Transverse colon (tissue), 4 donors: Measurements from ENCODE around the gene TWSG1. TPM values are rescaled to one million over a fixed set of nuclear protein-coding genes. Genes with fewer than 3 reads are reported as not detected.
"Not testable (repeated sequence)": the region's sequence is repeated elsewhere in the genome, so short reads cannot be mapped to it uniquely, and the experiment has no call there.

Source experiments
- DNase-seq: peaks from one replicate; pipeline ENCODE4 v3.0.0-alpha.2; 2019
- H3K27ac ChIP-seq, 4 donors: fragments of 200-600 bp; sonication (generic); 2 replicates each; pipeline ENCODE4 v1.5.1; 2016 to 2018; ENCODE audit warnings: inconsistent platforms in 4 of 4
- H3K27me3 ChIP-seq: fragments of 200-600 bp; sonication (generic); 2 replicates; pipeline ENCODE4 v1.5.1; 2017; ENCODE audit warnings: inconsistent platforms
- H3K36me3 ChIP-seq, 4 donors: fragments of 200-600 bp; sonication (generic); 2 replicates each; pipeline ENCODE4 v1.5.1; 2017 to 2019; ENCODE audit warnings: inconsistent platforms in 4 of 4
- H3K4me1 ChIP-seq, 4 donors: fragments of 200-600 bp; sonication (generic); 2 replicates each; pipeline ENCODE4 v1.5.1; 2017 to 2020; ENCODE audit warnings: inconsistent platforms in 4 of 4
- H3K4me3 ChIP-seq, 4 donors: fragments of 200-600 bp; sonication (generic); 1 replicate in 1 of 4; 2 replicates in 3 of 4; pipeline versions ENCODE4 v1.5.1 to v1.6.1; 2017 to 2019; ENCODE audit warnings: inconsistent platforms in 4 of 4
- H3K9me3 ChIP-seq, 2 donors: fragments of 200-600 bp; sonication (generic); 2 replicates each; pipeline ENCODE4 v1.5.1; 2017 to 2019; ENCODE audit warnings: inconsistent platforms in 2 of 2
- EP300 ChIP-seq: sonication (generic); formaldehyde crosslinking; IDR thresholded peaks from one replicate; pipeline ENCODE4 v1.6.1; 2017; ENCODE audit warnings: antibody characterized with exemption, low read depth
- POLR2A ChIP-seq: fragments of 450-650 bp; IDR thresholded peaks from one replicate; pipeline ENCODE4 v1.6.1; 2016; ENCODE audit warnings: antibody characterized with exemption, mild to moderate bottlenecking, moderate library complexity
- POLR2AphosphoS5 ChIP-seq, 3 donors: sonication (generic); formaldehyde crosslinking; IDR thresholded peaks; one replicate each; pipeline ENCODE4 v1.6.1; 2016; ENCODE audit warnings: antibody characterized with exemption in 3 of 3
- WGBS, 2 donors: methylation state at CpG; one replicate each; pipeline ENCODE4 v1.1.5; 2018; ENCODE audit warnings: low coverage in 1 of 2; 5-methylcytosine and 5-hydroxymethylcytosine counted together
- in situ Hi-C, 4 donors: fragments of 200-750 bp; cut with MboI; loops; one replicate each; pipeline versions ENCODE4 v1.15.0 to v1.15.1; 2017; ENCODE audit warnings: low sequenced_read_pairs in 3 of 4, low pct_ligation_motif_present in 1 of 4, low pct_unique_long_range_greater_than_20kb in 1 of 4
- intact Hi-C: fragments of 100-400 bp; cut with DNase I; formaldehyde crosslinking; loops from one replicate; pipeline ENCODE4 v1.15.1; 2023; ENCODE audit warnings: low total_unique reads
- total RNA-seq, 4 donors: library from RNA; depleted of rRNA; stranded (reverse); fragments of >200 nt; gene quantifications; one replicate each; pipeline ENCODE4 v1.1.0, GENCODE V29; 2016
- TF ChIP-seq, protein P1 (sequence below), 5 experiments: fragments of 200-600 bp in 3 of 5; fragments of 450-650 bp in 2 of 5; sonication (generic) in 3 of 5; IDR thresholded peaks; 1 replicate in 2 of 5; 2 replicates in 3 of 5; pipeline ENCODE4 v1.5.1; 2016 to 2017; ENCODE audit warnings: antibody characterized with exemption in 5 of 5, inconsistent platforms in 3 of 5, mild to moderate bottlenecking in 2 of 5, moderate library complexity in 1 of 5

The TWSG1 gene
- total RNA-seq, 4 donors from 2014 or later, result 5.6 to 29.5 (median 26.5) TPM

DNA sequence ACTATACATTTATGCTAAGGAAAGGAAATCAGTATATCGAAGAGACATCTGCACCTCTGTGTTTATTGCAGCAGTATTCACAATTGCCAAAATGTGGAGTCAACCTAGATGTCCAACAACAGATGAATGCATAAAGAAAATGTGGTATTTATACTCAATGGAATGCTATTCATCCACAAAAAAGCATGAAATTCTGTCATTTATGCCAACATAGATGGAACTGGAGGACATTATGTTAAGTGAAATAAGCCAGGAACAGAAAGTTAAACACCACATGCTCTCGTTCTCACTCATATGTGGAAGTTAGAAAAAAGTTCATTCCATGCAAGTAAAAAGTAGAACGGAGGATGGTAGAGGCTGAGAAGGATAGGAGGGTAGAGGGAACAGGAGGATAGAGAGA lies 59.5 kb downstream of the TWSG1 start:
- no peaks in the 10 kb centered on the region for H3K36me3 ChIP-seq
- peaks cover 0 to 6% of the 10 kb centered on the region in 2 donors for H3K9me3 ChIP-seq
- TF ChIP-seq POLR2AphosphoS5 (IDR thresholded peaks at IDR 0.05), result no peak
- TF ChIP-seq, protein P1, sequence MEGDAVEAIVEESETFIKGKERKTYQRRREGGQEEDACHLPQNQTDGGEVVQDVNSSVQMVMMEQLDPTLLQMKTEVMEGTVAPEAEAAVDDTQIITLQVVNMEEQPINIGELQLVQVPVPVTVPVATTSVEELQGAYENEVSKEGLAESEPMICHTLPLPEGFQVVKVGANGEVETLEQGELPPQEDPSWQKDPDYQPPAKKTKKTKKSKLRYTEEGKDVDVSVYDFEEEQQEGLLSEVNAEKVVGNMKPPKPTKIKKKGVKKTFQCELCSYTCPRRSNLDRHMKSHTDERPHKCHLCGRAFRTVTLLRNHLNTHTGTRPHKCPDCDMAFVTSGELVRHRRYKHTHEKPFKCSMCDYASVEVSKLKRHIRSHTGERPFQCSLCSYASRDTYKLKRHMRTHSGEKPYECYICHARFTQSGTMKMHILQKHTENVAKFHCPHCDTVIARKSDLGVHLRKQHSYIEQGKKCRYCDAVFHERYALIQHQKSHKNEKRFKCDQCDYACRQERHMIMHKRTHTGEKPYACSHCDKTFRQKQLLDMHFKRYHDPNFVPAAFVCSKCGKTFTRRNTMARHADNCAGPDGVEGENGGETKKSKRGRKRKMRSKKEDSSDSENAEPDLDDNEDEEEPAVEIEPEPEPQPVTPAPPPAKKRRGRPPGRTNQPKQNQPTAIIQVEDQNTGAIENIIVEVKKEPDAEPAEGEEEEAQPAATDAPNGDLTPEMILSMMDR (IDR thresholded peaks at IDR 0.05), result no peak
- TF ChIP-seq EP300, result no peak
- no peak overlapping the region for H3K27ac ChIP-seq
- WGBS, 2 donors, result 91 to 92% methylated on average over 3 of the region's 3 CpGs
- DNase-seq, result no peak
- in situ Hi-C loops (no loop called here), intact Hi-C loops (no loop called here)
- no peaks in the 10 kb centered on the region for H3K4me1 ChIP-seq
- H3K27me3 ChIP-seq, result no peaks in the 10 kb centered on the region
- no peak overlapping the region for H3K4me3 ChIP-seq

DNA sequence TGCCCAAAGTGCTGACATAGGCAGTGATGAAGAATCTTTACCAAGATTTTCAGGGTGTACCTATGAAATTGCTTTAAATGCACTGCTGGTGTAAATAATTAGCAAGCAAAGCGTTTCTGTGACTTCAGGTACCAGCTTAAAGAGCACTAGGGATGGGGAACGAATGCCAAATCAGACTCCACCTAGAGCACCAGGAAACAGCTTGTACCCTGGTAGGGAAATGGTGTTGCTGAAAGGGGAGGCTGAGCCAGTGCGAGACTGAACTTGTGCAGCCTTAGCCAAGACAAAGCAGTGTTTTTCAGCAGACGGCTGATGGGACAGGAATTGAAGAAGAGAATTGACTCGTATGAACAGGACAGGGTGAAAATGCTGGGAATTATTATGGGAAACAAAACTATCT lies 65.6 kb downstream of the TWSG1 start:
- Histone ChIP-seq H3K27ac (no peak overlapping the region), H3K9me3 (no peaks in the 10 kb centered on the region), H3K4me3 (no peak overlapping the region), H3K27me3 (no peaks in the 10 kb centered on the region), H3K36me3 (no peaks in the 10 kb centered on the region), H3K4me1 (no peaks in the 10 kb centered on the region)
- intact Hi-C loops, result no loop called here
- in situ Hi-C loops, result no loop called here
- WGBS, 2 donors, result 75 to 87% methylated on average over 3 to 5 of the region's 5 CpGs
- DNase-seq, result no peak
- no peak for TF ChIP-seq POLR2A
- TF ChIP-seq EP300, result no peak
- TF ChIP-seq, protein P1 (IDR thresholded peaks at IDR 0.05), result no peak
- TF ChIP-seq POLR2AphosphoS5 (IDR thresholded peaks at IDR 0.05), result no peak

DNA sequence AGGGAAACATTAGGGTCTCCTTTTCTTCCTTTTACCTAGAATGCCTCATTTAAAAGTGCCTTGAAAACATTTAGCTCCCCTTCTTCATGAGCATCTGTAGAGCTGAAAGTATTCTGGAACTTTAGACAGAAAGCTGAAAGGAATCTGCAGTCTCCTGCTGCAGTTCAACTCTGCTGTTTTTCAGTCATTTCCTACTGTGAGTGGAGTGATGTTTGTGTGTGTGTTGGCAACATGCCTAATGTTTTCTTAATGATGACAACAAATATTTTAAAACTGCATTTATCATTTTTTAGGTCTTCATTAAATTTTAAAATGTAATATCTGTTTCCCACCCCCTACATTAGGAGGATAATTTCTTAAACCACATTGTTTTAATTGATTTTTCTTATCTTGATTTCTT lies 66.6 kb downstream of the TWSG1 start:
- intact Hi-C loops (no loop called here), in situ Hi-C loops (no loop called here)

GRCh38 chr18:9402358-9403007 lies 67.9 kb downstream of the TWSG1 start:
- WGBS, 2 donors, result 96 to 97% methylated on average over 7 to 10 of the region's 10 CpGs
- DNase-seq, intact Hi-C loops: not testable (repeated sequence)

More for the DNA sequence above, 66.6 kb downstream of the TWSG1 start:
- TF ChIP-seq POLR2A (no peak), POLR2AphosphoS5 (IDR thresholded peaks at IDR 0.05) (no peak), EP300 (no peak)
- TF ChIP-seq, protein P1 (IDR thresholded peaks at IDR 0.05), result no peak
- no peak overlapping the region for H3K27ac ChIP-seq
- H3K9me3 ChIP-seq, result no peaks in the 10 kb centered on the region
- H3K36me3 ChIP-seq, result no peaks in the 10 kb centered on the region
- no peak for DNase-seq
- H3K4me1 ChIP-seq, result no peaks in the 10 kb centered on the region
- H3K27me3 ChIP-seq, result no peaks in the 10 kb centered on the region
- H3K4me3 ChIP-seq, result no peak overlapping the region

More at GRCh38 chr18:9402358-9403007, 67.9 kb downstream of the TWSG1 start:
- in situ Hi-C loops, H3K27ac ChIP-seq, H3K4me3 ChIP-seq, H3K9me3 ChIP-seq, H3K27me3 ChIP-seq, H3K4me1 ChIP-seq, H3K36me3 ChIP-seq: not testable (repeated sequence)
